Stimulated activated CD4-positive, alpha-beta T cell treated with anti-CD3 and anti-CD28 coated beads, Interleukin-12 subunit alpha, Interleukin-12 subunit beta, amount 100 ng/mL, for 24 hours (primary cell): ENCODE results near the gene DAB1.

Experiments used
- DNase-seq, 2 experiments: peaks; one replicate each; pipeline ENCODE4 v3.0.0-alpha.2; 2020; ENCODE audit warnings: low read depth in 2 of 2

DAB1 gene

GRCh38 chr1:57272601-57273000, 151.3 kb downstream of the DAB1 start:
- DNase-seq = no peak

GRCh38 chr1:57272150-57272549, 151.7 kb downstream of the DAB1 start:
- DNase-seq = no peak

GRCh38 chr1:57270927-57271698, 152.7 kb downstream of the DAB1 start:
- DNase-seq = no peak

- no peak for DNase-seq
Measured at GRCh38 chr1:57269630-57270225, 154.1 kb downstream of the DAB1 start.

GRCh38 chr1:57265104-57265503, 158.8 kb downstream of the DAB1 start:
- DNase-seq = no peak

- DNase-seq = no peak
Measured at GRCh38 chr1:57262472-57262871, 161.4 kb downstream of the DAB1 start.

GRCh38 chr1:57258557-57259325, 165.1 kb downstream of the DAB1 start:
- DNase-seq = no peak

- no peak for DNase-seq
Measured at GRCh38 chr1:57255945-57256344, 167.9 kb downstream of the DAB1 start.

GRCh38 chr1:57254022-57254421, 169.8 kb downstream of the DAB1 start:
- no peak for DNase-seq

GRCh38 chr1:57252597-57253294, 171.1 kb downstream of the DAB1 start:
- DNase-seq = no peak

GRCh38 chr1:57250021-57250420, 173.8 kb downstream of the DAB1 start:
- no peak for DNase-seq

- DNase-seq = no peak
Measured at GRCh38 chr1:57249511-57249910, 174.3 kb downstream of the DAB1 start.

GRCh38 chr1:57248830-57249229, 175.0 kb downstream of the DAB1 start:
- DNase-seq = no peak

- DNase-seq = no peak
Measured at GRCh38 chr1:57238233-57238781, 185.6 kb downstream of the DAB1 start.

- no peak for DNase-seq
Measured at GRCh38 chr1:57235730-57236510, 187.9 kb downstream of the DAB1 start.

- no peak for DNase-seq
Measured at GRCh38 chr1:57234459-57234858, 189.4 kb downstream of the DAB1 start.

GRCh38 chr1:57232500-57232899, 191.4 kb downstream of the DAB1 start:
- DNase-seq = no peak

GRCh38 chr1:57229998-57230397, 193.9 kb downstream of the DAB1 start:
- DNase-seq = no peak

GRCh38 chr1:57229076-57229475, 194.8 kb downstream of the DAB1 start:
- no peak for DNase-seq

GRCh38 chr1:57222801-57223200, 201.1 kb downstream of the DAB1 start:
- no peak for DNase-seq

GRCh38 chr1:57222307-57222706, 201.6 kb downstream of the DAB1 start:
- DNase-seq = no peak
